Measurements from ENCODE around the gene CASR.

The CASR gene

GRCh38 chr3:122283796-122284445 is 100.5 kb downstream of the CASR start:
- no peaks in the 10 kb centered on the region for H3K36me3 ChIP-seq
- H3K9me3 ChIP-seq = no peaks in the 10 kb centered on the region
- no peaks in the 10 kb centered on the region for H3K4me1 ChIP-seq (ENCODE audit: control insufficient read depth in 1 of 2, insufficient read depth in 1 of 2, low read depth in 1 of 2, low read length in 1 of 2)
- no peaks in the 10 kb centered on the region for H3K27me3 ChIP-seq
- H3K27ac ChIP-seq = no peak overlapping the region
- TF ChIP-seq CTCF (IDR thresholded peaks at IDR 0.05) = no peak
- no peak overlapping the region for H3K4me3 ChIP-seq (ENCODE audit: low read depth in 1 of 2, low read length in 1 of 2)

- Histone ChIP-seq H3K36me3 (no peaks in the 10 kb centered on the region), H3K4me1 (ENCODE audit: control insufficient read depth in 1 of 2, insufficient read depth in 1 of 2, low read depth in 1 of 2, low read length in 1 of 2) (no peaks in the 10 kb centered on the region), H3K9me3 (no peaks in the 10 kb centered on the region), H3K27ac (no peak overlapping the region), H3K27me3 (no peaks in the 10 kb centered on the region), H3K4me3 (ENCODE audit: low read depth in 1 of 2, low read length in 1 of 2) (no peak overlapping the region)
- no peak for TF ChIP-seq CTCF (IDR thresholded peaks at IDR 0.05)
These were observed 101.0 kb downstream of the CASR start for GRCh38 chr3:122284486-122284885.

- no peak for TF ChIP-seq CTCF (IDR thresholded peaks at IDR 0.05)
- H3K4me3 ChIP-seq (ENCODE audit: low read depth in 1 of 2, low read length in 1 of 2) = no peak overlapping the region
These were observed 110.9 kb downstream of the CASR start for GRCh38 chr3:122294359-122294758.

GRCh38 chr3:122295266-122296062 is 112.0 kb downstream of the CASR start:
- Histone ChIP-seq H3K4me1 (ENCODE audit: control insufficient read depth in 1 of 2, insufficient read depth in 1 of 2, low read depth in 1 of 2, low read length in 1 of 2) (peaks cover 18 to 21% of the 10 kb centered on the region in 2 experiments), H3K27ac (peak overlapping the region; percentile 74), H3K27me3 (no peaks in the 10 kb centered on the region), H3K9me3 (no peaks in the 10 kb centered on the region), H3K36me3 (no peaks in the 10 kb centered on the region), H3K4me3 (ENCODE audit: low read depth in 1 of 2, low read length in 1 of 2) (peak overlapping the region in 1 of 2 experiments; percentile 3)
- no peak for TF ChIP-seq CTCF (IDR thresholded peaks at IDR 0.05)

More at GRCh38 chr3:122294359-122294758, 110.9 kb downstream of the CASR start:
- Histone ChIP-seq H3K36me3 (no peaks in the 10 kb centered on the region), H3K27me3 (no peaks in the 10 kb centered on the region), H3K27ac (peak overlapping the region; percentile 74), H3K4me1 (ENCODE audit: control insufficient read depth in 1 of 2, insufficient read depth in 1 of 2, low read depth in 1 of 2, low read length in 1 of 2) (peaks cover 18 to 21% of the 10 kb centered on the region in 2 experiments), H3K9me3 (no peaks in the 10 kb centered on the region)

GRCh38 chr3:122298239-122298638 is 114.8 kb downstream of the CASR start:
- no peak for TF ChIP-seq CTCF (IDR thresholded peaks at IDR 0.05)
- no peaks in the 10 kb centered on the region for H3K9me3 ChIP-seq
- no peak overlapping the region for H3K27ac ChIP-seq
- no peaks in the 10 kb centered on the region for H3K27me3 ChIP-seq
- peaks cover 18 to 21% of the 10 kb centered on the region in 2 experiments for H3K4me1 ChIP-seq (ENCODE audit: control insufficient read depth in 1 of 2, insufficient read depth in 1 of 2, low read depth in 1 of 2, low read length in 1 of 2)
- no peak overlapping the region for H3K4me3 ChIP-seq (ENCODE audit: low read depth in 1 of 2, low read length in 1 of 2)
- no peaks in the 10 kb centered on the region for H3K36me3 ChIP-seq
